Hematopoietic multipotent progenitor cell treated with erythropoietin and hydrocortisone succinate and interleukin-3 and kit ligand, for 6 days (in vitro differentiated cells): ENCODE measurements around the gene PYGO2.
A peak's percentile ranks its signal among the peaks of the same experiment; 100 is the strongest.

Experiments used
- DNase-seq: peaks from one replicate; pipeline ENCODE4 v3.0.0-alpha.2; 2015

PYGO2 gene

GRCh38 chr1:154961207-154962155 lies at the start of gene PYGO2:
Gene PYGO2, minus strand, starts transcription at chr1:154961782. Its CDS starts 206 bp downstream, at chr1:154961576.
- DNase-seq = peak; percentile 83

GRCh38 chr1:155011004-155011416 lies 49.4 kb upstream of the PYGO2 start:
- no peak for DNase-seq

GRCh38 chr1:155010211-155010918 lies 48.8 kb upstream of the PYGO2 start:
- peak; percentile 29 for DNase-seq

- DNase-seq = no peak
These were observed 48.2 kb upstream of the PYGO2 start for GRCh38 chr1:155009742-155010141.

- DNase-seq = no peak
These were observed 47.7 kb upstream of the PYGO2 start for GRCh38 chr1:155009221-155009711.

- DNase-seq = peak; percentile 56
These were observed 46.7 kb upstream of the PYGO2 start for GRCh38 chr1:155008015-155008941.

GRCh38 chr1:155007251-155007828 lies 45.8 kb upstream of the PYGO2 start:
- DNase-seq = no peak

- DNase-seq = peak; percentile 84
These were observed 45.1 kb upstream of the PYGO2 start for GRCh38 chr1:155006601-155007101.

- DNase-seq = peak; percentile 71
These were observed 43.8 kb upstream of the PYGO2 start for GRCh38 chr1:155005076-155006011.

- peak; percentile 25 for DNase-seq
These were observed 42.9 kb upstream of the PYGO2 start for GRCh38 chr1:155004352-155005075.

- DNase-seq = peak; percentile 45
These were observed 42.3 kb upstream of the PYGO2 start for GRCh38 chr1:155003766-155004351.

GRCh38 chr1:155003227-155003765 lies 41.7 kb upstream of the PYGO2 start:
- DNase-seq = peak; percentile 52

- DNase-seq = peak; percentile 49
These were observed 41.1 kb upstream of the PYGO2 start, which contains the start of gene ZBTB7B for GRCh38 chr1:155002464-155003226. Gene ZBTB7B, plus strand, starts transcription at chr1:155002802. Its CDS starts 11,859 bp downstream, at chr1:155014661.

GRCh38 chr1:155001675-155002463 lies 40.3 kb upstream of the PYGO2 start:
- DNase-seq = peak; percentile 99

GRCh38 chr1:155001425-155001674 lies 39.8 kb upstream of the PYGO2 start:
- DNase-seq = no peak

- peak; percentile 93 for DNase-seq
These were observed 39.3 kb upstream of the PYGO2 start for GRCh38 chr1:155000726-155001424.

- peak; percentile 69 for DNase-seq
These were observed 38.8 kb upstream of the PYGO2 start for GRCh38 chr1:155000411-155000725.
